HG03135 (cell line): ENCODE measurements around the gene C1R.

Source experiments
- ATAC-seq: cut with Tn5 transposase; IDR thresholded peaks from one replicate; pipeline ENCODE4 v1.9.1; 2021; ENCODE audit warnings: mild to moderate bottlenecking, moderate library complexity; ENCODE audit not compliant: unreplicated experiment

The C1R gene

DNA sequence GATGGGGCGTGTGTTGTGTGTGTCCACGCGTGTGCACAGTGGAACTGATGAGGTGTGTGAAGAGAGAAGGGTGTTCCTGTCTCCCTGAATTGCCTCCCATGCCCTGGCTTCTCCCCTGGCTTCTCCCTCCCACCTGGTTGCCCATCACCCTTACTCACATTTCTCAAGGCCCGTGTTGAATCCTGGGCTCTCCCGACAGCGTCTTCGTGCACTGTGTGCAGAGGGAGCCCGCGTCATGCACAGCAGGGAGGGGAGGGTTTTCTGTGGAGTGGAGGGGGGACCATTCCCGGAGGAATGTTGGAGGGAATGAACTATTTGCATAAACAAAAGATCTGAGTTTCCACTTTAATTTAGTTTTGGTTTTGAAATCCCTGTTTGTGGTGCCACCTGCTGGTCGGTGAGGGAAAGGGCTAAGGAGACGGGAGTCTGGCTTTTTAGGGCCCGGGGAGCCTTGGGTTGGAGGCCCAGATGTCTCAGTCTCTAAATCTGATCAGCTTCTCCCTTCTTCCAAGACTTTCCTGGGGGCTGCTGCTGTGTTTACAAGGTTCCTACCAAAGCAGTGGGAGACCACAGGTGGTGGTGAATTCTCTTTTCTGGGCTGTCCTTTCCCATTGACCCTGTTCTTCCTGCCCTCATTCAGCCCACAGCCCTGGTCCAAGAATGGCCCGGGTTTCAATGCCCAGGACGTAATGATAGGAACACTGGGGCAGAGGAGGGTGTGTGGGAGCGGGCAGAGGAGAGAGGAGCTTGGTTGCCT, at the start of gene C1R:
C1R (minus strand) TSS at position 217 of the 757 bp plus-strand sequence; CDS start at position 160, 57 bp downstream.
- ATAC-seq = no peak

DNA sequence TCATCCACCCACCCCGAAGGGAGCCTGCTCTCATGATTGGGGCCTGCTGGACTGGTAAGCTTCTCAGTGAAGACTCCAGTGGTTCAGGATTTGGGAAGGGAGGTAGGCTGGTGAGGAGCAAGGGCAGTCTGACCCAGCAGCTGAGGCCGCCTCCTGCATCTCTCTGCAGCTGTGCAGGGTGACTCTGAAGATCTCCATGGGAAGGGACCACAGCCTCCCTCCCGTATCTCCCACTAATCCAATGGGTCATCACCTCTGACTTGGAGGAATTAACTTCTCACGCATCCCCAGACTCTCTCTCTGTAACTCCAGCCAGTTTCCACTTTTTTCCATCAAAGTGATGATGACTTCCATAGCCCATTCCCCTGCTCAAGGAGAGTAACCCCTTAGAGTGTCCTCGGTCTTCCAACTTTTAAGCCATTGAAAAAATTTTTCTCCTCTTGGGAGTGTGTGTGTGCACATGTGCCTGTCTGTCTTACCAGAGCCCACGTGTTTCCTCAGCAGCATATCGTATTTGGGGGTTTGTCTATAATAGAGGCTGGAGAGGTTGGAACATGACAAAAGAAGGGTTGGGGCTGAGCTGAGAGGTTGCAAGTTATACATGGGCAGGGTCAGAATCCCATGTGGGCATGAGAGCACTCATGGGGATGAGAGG, 49.2 kb upstream of the C1R start:
- ATAC-seq = no peak

DNA sequence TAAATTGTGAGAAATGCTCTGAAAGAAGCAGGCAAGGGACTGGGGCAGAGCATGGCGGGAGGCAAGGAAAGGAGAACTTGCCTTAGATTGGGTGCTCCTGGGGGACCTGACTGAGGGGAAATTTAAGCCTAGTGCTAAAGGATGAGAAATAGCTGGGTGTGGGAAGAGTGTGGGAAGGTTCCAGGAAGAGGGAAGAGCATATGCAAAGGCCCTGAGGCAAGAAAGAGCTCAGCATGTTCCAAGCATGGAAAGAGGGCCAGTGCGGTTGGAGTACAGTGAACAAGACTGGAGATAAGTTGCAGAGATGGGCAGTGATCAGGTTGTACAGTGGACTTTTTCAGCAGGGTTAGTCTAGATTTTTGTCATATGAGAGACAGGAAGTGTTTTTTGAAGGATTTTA, 47.0 kb upstream of the C1R start:
- no peak for ATAC-seq

DNA sequence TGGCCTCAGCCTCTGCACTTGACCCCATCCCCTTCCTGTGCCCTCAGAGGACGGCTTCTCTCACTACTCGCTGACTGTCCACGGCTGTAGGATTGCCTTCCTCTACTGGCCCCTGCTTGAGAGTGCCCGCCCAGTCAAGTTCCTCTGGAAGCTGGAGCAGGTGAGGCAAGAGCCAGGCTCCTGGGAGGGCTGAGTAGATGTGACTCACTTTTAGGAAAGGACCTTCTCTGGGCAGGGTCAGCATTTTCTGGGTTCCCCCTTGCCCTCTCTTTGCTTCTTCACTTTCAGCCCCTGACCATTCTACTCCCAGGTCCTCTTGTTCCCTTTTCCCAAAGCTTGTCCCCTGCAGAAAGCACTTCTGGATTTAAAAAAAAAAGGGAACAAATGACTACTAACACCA, 45.7 kb upstream of the C1R start:
- ATAC-seq = no peak

DNA sequence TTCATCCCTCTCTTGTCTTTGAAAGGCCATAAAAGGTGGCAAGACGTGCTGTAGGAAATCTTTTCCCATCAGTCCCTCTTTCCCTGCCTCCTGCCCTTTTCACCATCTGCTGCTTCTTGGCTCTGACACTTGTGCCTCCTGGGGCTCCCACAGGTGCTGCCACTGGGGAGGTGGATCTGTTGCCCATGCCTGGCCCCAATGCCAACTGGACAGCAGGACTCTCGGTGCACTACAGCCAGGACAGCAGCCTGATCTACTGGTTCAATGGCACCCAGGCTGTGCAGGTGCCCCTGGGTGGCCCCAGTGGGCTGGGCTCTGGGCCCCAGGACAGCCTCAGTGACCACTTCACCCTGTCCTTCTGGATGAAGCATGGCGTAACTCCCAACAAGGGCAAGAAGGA, 44.4 kb upstream of the C1R start:
- ATAC-seq = no peak

DNA sequence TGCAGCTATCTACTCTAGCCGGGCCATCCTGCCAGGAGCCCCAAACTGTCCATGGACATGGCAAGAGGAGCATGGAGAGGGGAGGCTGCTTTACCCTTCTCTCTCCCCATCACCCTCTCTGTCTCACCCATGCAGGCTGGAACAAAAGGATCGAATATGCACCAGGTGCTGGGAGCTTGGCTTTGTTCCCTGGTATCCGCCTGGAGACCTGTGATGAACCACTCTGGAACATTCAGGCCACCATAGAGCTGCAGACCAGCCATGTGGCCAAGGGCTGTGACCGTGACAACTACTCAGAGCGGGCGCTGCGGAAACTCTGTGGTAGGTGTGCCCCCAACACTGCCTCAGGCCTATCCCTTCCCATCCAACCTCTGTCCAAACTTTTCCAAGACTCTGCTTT, 43.8 kb upstream of the C1R start:
- ATAC-seq = no peak

DNA sequence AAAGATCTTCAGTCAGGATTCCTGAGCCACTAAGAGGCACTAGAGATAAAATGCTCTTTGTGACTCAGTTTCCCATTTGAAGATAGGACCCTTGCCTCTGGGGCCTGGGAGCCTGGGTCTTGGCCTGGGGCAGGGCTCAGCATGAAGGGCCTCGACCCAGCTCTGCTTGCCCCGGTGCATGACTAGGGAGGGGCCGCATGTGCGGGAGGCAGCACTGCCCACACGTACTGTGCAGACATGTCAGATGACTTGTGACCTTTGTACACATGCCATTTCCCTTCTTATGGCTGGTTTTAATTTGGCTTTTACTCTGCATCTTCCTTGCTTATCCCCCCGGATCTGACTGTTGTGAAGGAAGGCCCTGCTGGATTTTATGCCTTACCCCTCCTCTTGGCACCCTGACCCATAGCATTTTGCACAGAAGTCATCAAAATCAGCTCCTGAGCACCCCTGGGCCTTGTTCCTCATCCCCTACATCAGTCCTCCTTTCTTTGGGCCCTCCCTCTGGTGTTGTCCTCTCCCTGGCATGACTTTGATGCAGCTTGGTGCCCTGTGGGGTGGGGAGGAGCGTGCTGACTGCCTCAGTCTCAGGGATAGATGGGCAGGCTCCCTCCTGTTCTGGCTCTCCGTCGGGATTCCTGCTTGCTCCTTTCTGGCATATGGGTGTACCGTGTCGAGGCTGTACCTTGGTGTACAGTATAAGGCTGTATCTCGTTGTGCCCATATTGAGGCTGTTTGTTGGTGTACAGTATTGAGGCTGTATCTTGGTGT, 42.3 kb upstream of the C1R start:
- no peak for ATAC-seq

DNA sequence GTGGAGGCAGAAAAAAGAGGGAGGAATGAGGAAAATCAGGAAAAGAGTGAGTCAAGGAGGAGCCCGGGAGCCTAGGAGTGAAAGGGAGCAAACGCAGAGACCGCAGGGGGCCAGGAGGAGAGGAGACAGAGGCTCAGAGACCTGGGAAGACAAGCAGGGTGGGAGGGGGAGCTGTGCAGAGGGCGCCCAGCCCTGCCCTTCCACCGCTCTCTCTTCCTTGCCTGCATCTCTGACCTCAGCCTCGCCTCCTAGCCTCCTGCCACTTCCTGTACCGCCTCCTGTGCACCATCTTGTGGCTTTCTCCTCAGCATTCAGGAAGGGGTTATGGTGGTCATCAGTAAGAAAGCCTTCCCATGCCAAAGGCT, 39.2 kb upstream of the C1R start:
- no peak for ATAC-seq

DNA sequence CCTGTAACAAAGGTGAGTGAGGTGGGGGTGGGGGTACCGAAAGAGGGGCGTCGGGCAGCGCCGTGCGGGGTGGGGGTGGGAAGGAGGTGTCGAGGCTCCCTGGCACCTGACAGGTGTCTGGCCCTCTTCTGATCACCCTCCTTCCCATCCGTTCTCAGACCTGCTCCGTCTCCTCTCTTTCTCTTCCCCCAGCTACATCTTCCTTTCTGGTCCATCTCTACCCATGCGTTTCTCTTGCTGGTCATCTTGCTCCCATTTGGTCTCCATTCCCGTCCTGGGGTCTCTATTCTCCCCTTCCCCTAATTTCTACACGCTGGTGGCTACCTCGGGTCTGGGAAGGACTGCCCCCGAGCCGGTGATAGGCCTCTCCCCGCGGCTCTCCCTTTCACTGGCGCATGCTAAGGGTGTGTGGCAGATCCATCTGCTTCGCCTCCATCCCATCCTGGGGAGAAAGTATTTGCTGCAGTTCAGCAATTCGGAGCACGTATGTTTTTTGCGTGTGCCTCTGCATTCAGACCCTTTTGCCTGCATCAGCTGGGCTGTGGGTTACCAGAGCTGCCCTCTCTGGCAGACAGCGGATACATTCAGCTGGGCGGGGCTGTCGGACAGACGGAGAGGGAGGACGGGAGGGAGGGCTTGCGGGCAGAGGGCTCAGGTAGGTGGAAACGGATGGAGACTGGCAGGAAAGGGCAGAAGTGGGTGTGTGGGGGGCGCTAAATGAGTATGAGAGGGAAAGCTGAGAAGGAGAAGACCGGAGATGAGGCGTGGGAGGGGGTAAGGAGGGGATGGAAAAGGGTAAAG, 38.7 kb upstream of the C1R start:
- no peak for ATAC-seq

DNA sequence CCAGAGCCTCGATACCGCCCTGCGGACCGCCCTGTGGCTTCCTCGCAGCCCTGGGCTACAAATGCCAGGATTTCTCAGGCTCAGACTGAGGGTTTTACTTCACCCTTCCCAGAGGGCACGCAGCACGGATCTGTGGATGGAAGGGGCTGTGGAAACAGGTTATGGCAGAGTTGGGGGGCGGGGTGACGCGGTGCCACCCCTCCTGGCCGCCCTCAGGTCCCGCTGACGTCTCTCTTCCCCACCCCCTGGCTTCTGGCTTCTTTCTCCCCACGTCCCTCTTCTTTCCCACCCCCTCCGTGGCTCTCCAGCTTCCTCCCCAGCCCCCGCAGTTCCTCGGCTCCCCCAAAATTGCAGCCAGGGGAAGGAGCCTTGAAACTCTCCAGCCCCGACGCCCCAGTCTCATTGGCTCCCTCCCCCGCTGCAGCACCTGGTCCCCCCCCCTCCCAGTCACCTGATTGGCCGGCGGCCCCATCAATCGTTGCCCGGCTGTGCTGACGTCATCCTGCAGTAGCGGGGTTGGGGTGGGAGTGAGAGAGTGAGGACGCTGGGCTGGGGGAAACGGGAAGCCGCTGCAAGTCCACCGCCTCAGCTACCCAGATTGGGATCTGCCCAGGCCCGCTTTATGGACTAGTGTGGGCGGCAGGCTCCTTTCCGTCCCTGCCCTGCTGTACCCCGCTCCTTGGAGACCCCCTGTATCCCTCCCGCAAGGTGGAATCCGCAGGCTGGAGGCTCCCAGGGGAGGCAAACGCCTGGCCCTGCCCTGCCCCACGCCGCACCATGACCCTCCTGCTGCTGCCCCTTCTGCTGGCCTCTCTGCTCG, 37.8 kb upstream of the C1R start, which contains the start of gene CLSTN3:
CLSTN3 (plus strand) TSS at position 500 of the 820 bp plus-strand sequence; CDS start at position 778, 278 bp downstream.
- no peak for ATAC-seq

DNA sequence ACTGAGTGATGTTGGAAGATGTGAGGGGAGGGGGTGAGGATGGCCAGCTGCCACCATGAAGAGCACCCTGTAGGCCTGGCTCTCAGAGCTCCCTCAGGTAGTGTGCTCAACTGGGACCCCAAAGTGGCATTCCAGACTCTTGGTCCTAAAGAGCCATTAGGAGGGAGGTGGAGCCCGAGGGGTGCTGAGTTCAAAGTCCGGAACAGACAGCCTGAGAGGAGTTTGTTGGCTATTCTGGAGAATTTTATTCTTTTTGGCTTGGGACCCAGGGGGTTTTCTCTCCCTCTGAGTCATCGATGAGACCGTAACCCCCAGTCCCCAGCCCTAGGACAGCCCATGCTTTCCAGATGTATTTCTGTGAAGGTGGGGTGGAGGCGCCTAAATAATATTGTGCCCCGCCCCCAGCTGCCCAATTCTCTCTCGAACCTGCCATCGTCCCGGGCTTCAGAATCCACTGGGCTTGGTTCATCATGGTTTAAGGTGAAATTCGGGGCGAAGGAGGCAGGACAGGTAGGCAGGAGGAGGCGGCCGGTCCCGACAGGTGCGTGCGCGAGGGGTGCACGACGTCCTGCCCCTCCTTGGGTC, 37.1 kb upstream of the C1R start:
- ATAC-seq = no peak

DNA sequence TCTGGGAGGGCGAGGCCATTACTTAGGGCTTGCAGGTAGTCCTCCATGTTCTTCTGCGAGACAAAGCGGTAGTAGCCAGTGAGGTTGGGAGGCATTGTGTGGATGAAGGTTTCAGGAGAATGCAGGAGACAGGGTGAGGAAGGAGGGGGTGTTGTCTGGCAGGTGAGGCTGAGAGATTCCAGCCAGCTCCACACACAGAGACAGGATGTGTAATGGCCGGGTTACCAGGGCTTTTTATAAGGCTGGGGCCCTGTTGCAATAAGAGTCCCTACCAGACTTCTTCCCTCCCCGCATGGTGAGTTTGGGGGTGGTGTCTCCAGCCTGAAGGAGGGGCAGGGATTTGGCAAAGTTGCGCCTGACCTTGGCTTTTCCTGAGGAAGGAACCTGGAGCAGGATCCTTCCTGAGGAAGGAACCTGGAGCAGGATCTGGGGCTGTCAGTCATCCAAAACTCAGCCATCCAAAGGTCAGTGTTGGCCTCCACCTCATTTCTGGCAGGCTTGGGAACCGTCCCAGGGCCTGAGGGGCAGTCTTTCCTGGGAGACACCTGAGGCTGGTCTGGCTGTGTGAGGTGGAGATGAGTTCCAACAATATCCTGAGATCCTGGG, 36.5 kb upstream of the C1R start, which contains the start of gene RBP5:
RBP5 (minus strand) TSS at position 209 of the 606 bp plus-strand sequence; CDS start at position 95, 114 bp downstream.
- ATAC-seq = no peak

DNA sequence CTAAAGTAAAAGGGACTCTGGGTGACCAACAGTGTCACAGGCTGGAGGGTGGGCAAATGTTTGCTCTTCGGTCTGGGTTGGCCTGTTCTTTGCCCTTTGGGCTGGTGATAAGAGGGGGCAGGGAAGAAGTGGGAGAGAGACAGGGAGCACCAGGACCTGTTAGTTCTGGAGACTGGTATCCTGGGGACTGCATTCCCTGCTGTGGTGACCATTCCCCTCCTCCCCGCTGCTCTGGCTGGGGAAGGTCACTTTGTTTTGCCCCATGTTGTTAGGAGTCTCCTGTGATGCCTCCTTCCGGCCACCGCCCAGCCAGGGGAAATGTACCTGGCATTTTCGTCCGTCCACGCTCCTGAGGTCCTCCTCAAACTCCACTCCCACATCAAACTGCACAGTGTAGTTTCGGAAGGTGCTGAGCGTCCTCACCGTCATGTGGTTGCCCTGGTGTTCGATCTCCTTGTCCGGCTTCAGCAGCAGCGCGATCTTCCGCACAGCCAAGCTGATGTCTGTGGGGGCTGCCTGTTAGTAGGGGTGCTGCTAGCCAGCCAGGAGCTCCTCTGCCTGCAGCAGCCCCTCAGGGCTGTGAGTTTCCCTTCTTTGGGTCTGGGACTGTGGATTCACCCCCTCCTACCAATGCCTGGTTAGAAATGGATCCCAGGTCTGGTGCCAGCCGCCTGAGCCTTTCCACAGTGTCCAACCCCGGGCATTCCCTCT, 35.8 kb upstream of the C1R start:
- no peak for ATAC-seq

DNA sequence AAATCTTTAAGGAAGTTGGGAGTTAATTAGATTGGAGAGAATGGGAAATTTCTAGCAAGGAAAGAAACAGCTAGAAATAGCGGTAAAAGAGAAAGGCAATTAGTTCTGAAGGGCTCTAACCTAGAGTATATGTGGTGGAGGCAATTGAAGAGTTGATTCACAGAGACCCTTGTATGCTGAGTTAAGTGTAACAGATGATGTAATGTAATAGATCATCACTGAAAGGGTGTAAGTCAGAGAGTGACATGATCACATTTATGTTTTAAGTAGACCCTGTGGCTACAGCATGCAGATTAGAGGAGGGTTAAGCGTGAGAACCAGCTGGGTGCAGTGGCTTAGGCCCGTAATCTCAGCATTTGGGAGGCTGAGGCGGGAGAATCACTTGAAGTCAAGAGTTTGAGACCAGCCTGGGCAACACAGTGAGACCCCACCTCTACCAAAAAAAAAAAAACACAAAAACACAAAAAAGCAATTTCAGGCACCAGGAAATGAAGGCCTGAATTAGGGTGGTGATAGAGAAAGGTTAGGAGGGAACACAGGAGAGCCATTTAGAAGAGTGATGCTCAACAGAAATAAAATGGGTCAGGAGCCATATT, 33.5 kb upstream of the C1R start:
- ATAC-seq = no peak

DNA sequence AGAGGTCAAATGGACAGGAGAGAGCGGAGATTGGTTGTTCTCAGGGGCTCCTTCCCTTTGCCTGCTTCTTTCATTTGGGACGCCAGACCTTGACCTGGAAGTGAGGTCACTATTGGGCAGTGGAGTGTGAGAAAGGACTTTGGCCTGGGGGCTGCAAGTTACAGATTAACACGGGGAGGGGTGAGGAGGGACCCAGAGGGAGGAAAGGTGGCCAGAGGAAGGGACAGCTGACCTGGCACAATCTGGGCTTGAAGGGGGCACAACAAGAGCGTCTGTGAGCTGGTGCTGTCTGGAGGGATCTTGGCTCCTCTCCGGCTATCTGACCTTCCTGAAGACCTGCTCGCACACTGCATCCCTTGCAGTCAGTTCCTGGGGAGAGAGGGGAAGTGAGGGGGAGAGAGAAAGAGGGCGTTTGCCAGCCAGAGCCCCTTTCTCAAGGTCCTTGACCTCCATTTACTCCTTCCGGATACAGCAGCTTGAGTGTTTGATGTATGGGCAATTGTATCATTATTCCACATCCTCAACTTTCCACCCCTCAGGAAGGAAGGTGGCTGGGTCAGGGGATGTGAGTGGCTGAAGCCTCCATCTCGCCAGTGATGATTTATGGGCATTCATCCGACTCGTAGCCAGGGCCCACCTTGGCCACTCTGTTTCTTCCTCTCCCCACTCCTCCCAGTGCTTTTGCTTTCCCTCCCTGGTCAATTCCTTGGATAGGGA, 31.7 kb upstream of the C1R start:
- ATAC-seq = no peak

DNA sequence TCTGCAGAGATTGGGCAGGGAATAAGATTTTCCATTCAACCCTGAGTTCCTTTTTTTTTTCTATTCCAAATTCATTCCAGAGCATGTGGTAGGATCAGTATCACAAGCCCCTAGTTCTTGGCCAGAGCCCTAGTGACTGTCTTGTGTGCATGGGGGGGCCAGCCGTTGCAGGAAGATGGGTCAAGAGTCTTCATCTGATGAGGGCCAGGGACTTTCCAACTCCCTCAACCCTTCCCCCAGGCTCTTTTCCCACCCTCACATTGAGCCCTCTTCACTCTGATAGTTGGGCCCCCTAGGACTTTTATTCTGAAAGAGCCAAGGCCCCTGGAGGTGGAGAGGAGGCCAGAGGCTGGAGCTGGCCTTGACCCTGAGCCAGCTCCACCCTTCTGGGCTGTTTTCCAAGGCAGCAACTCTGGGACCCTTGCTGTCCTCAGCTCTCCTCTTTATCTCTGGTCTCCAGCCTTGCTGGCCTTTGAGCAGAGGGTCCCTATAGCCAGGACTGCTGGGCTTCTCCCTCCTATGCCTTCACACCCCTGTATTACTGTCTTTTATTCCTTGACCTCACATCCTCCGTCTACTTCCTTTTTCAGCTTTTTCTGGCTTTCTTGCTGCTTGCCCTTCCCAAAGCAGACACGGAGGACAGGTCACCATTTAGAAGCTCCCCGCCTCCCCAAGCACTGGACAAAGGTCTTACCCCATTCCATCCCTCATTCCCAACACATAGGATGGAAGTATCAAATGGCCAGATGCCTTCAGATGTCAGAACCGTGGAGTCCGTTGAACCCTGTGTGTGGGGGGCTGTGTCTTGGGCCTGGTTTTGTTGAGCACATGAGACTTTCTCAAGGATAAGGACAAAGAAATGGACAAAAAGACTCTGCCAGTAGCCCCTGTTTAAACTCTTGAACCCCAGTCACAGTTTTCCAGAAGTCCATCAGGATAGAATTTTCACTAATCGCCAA, 30.8 kb upstream of the C1R start:
- ATAC-seq = no peak
